Neuronal stem cell (in vitro differentiated cells): ENCODE data around the gene VDR.

Experiments
- DNase-seq: peaks from one replicate; pipeline ENCODE4 v3.0.0-alpha.2; 2013; ENCODE audit warnings: low spot score
- H2AFZ ChIP-seq: one replicate; pipeline ENCODE4 v1.6.1; 2013; ENCODE audit warnings: mild to moderate bottlenecking, low read length, inconsistent platforms
- H2AK5ac ChIP-seq: 2 replicates; pipeline ENCODE4 v1.6.1; 2013; ENCODE audit warnings: low read depth, mild to moderate bottlenecking, inconsistent platforms, low read length, moderate library complexity, mixed read lengths
- H2BK120ac ChIP-seq: 2 replicates; pipeline ENCODE4 v1.6.1; 2013; ENCODE audit warnings: low read depth, mild to moderate bottlenecking, inconsistent platforms, low read length, moderate library complexity, mixed read lengths
- H2BK12ac ChIP-seq: one replicate; pipeline ENCODE4 v1.6.1; 2013; ENCODE audit warnings: low read length, inconsistent platforms
- H2BK15ac ChIP-seq: 2 replicates; pipeline ENCODE4 v1.6.1; 2013; ENCODE audit warnings: mild to moderate bottlenecking, low read length, inconsistent platforms, mixed read lengths
- H2BK5ac ChIP-seq: one replicate; pipeline ENCODE4 v1.6.1; 2013; ENCODE audit warnings: inconsistent platforms, mild to moderate bottlenecking, low read length, moderate library complexity
- H3K14ac ChIP-seq: one replicate; pipeline ENCODE4 v1.6.1; 2013; ENCODE audit warnings: low read length, inconsistent platforms
- H3K18ac ChIP-seq: 2 replicates; pipeline ENCODE4 v1.6.1; 2013; ENCODE audit warnings: low read length, inconsistent platforms
- H3K23ac ChIP-seq: 2 replicates; pipeline ENCODE4 v1.6.1; 2013; ENCODE audit warnings: low read depth, mild to moderate bottlenecking, mixed read lengths, low read length, inconsistent platforms; ENCODE audit not compliant: poor library complexity
- H3K27ac ChIP-seq: replicated peaks from 3 replicates; pipeline ENCODE4 v1.5.1; 2013; ENCODE audit warnings: low read length, inconsistent platforms
- H3K27me3 ChIP-seq, 3 experiments: 2 replicates each; pipeline ENCODE4 v1.6.1; 2013; ENCODE audit warnings: low read length in 3 of 3, mild to moderate bottlenecking in 2 of 3, inconsistent platforms in 1 of 3, low read depth in 1 of 3, mixed read lengths in 1 of 3, moderate library complexity in 1 of 3; ENCODE audit not compliant: control insufficient read depth in 3 of 3, insufficient read depth in 3 of 3
- H3K36me3 ChIP-seq, 2 donors: replicated peaks in 1 of 2; 2 replicates each; pipeline ENCODE4 v1.6.1; 2013; ENCODE audit warnings: low read length in 2 of 2; ENCODE audit not compliant: control insufficient read depth in 2 of 2, insufficient read depth in 2 of 2
- H3K4ac ChIP-seq: 2 replicates; pipeline ENCODE4 v1.6.1; 2013; ENCODE audit warnings: inconsistent platforms, mild to moderate bottlenecking, low read length, moderate library complexity
- H3K4me1 ChIP-seq, 2 donors: 1 replicate in 1 of 2; 2 replicates in 1 of 2; pipeline ENCODE4 v1.6.1; 2013; ENCODE audit warnings: low read length in 2 of 2, low read depth in 1 of 2; ENCODE audit not compliant: control insufficient read depth in 2 of 2, insufficient read depth in 1 of 2
- H3K4me2 ChIP-seq: one replicate; pipeline ENCODE4 v1.6.1; 2013; ENCODE audit warnings: mild to moderate bottlenecking, low read length, inconsistent platforms; ENCODE audit not compliant: insufficient read depth, poor library complexity, severe bottlenecking
- H3K4me3 ChIP-seq, 2 donors: 2 replicates each; pipeline ENCODE4 v1.5.1; 2013; ENCODE audit warnings: low read length in 2 of 2, mild to moderate bottlenecking in 2 of 2, inconsistent platforms in 1 of 2, moderate library complexity in 1 of 2
- H3K79me1 ChIP-seq: one replicate; pipeline ENCODE4 v1.6.1; 2013; ENCODE audit warnings: low read depth, mild to moderate bottlenecking, inconsistent platforms, low read length, moderate library complexity
- H3K9ac ChIP-seq: one replicate; pipeline ENCODE4 v1.6.1; 2013; ENCODE audit warnings: mild to moderate bottlenecking, low read depth, low read length, inconsistent platforms; ENCODE audit not compliant: poor library complexity
- H3K9me3 ChIP-seq, 2 donors: replicated peaks in 1 of 2; 2 replicates each; pipeline versions ENCODE3 to v1.6.1; 2013; ENCODE audit warnings: low read length in 2 of 2, mild to moderate bottlenecking in 2 of 2, inconsistent platforms in 1 of 2, low read depth in 1 of 2, mixed read lengths in 1 of 2, moderate library complexity in 1 of 2; ENCODE audit not compliant: control insufficient read depth in 2 of 2, insufficient read depth in 1 of 2
- H4K8ac ChIP-seq: one replicate; pipeline ENCODE4 v1.6.1; 2013; ENCODE audit warnings: low read depth, mild to moderate bottlenecking, inconsistent platforms, low read length, moderate library complexity
- H4K91ac ChIP-seq: one replicate; pipeline ENCODE4 v1.6.1; 2013; ENCODE audit warnings: low read length, low read depth, mild to moderate bottlenecking, inconsistent platforms; ENCODE audit not compliant: poor library complexity
- WGBS, 2 donors: extraction: QIAGEN DNeasy Blood & Tissue Kit; methylation state at CpG; one replicate each; pipeline ENCODE4 v1.1.7; 2013; ENCODE audit warnings: missing lambda C conversion rate in 2 of 2, mixed read lengths in 1 of 2; ENCODE audit not compliant: insufficient read length in 2 of 2, insufficient replicate concordance in 1 of 2; ENCODE audit errors: extremely low coverage in 2 of 2; 5-methylcytosine and 5-hydroxymethylcytosine counted together

Gene VDR

DNA sequence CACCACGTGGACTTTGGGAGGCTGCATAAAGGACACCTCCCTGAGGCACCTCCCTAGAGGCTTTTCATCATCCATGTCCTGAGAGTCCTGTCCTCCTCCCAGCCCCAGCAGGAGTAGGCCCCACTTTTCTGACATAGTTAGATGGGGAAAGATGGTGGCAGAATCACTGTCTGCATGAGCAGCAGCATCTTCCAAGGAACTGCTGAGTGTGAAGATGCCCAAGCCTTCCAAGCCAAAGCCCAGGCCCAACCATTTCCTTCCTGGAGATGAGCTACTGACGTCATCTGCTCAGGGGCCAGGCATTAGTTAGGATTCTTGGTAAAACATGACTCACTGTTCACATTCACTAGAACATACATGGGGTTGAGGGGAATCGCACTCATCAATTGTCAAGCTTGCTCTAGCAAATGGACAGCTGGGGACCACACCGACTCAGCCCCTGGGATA lies 37.3 kb downstream of the VDR start:
- H3K27ac ChIP-seq, result no peak overlapping the region
- no peak overlapping the region for H2BK5ac ChIP-seq
- H3K23ac ChIP-seq, result no peak overlapping the region
- no peak overlapping the region for H3K18ac ChIP-seq
- H2BK120ac ChIP-seq, result no peak overlapping the region
- H3K36me3 ChIP-seq, result no peaks in the 10 kb centered on the region
- H3K4me3 ChIP-seq, result no peak overlapping the region
- no peak overlapping the region for H3K9ac ChIP-seq
- H4K8ac ChIP-seq, result no peak overlapping the region
- no peak overlapping the region for H3K4ac ChIP-seq
- H2BK12ac ChIP-seq, result no peak overlapping the region
- H3K9me3 ChIP-seq, result peaks cover 0 to 3% of the 10 kb centered on the region in 2 donors
- peaks cover 0 to 7% (median 0%) of the 10 kb centered on the region in 3 experiments for H3K27me3 ChIP-seq
- no peak overlapping the region for H2AFZ ChIP-seq
- no peaks in the 10 kb centered on the region for H3K79me1 ChIP-seq
- no peaks in the 10 kb centered on the region for H3K4me1 ChIP-seq
- WGBS, 2 donors, result no CpG with 5 or more reads among the region's 4 CpGs
- no peak overlapping the region for H2AK5ac ChIP-seq
- H3K14ac ChIP-seq, result no peak overlapping the region
- H4K91ac ChIP-seq, result no peak overlapping the region
- no peak overlapping the region for H3K4me2 ChIP-seq
- no peak for DNase-seq
- no peak overlapping the region for H2BK15ac ChIP-seq

- peak overlapping the region; percentile 90 for H3K14ac ChIP-seq
- no peak overlapping the region for H2AFZ ChIP-seq
- no peak overlapping the region for H2BK12ac ChIP-seq
- no peak overlapping the region for H3K4ac ChIP-seq
- no peak overlapping the region for H3K27ac ChIP-seq
- no peak overlapping the region for H4K91ac ChIP-seq
- H3K4me3 ChIP-seq, result no peak overlapping the region
- no peaks in the 10 kb centered on the region for H3K79me1 ChIP-seq
- H3K4me2 ChIP-seq, result no peak overlapping the region
- H3K4me1 ChIP-seq, result no peaks in the 10 kb centered on the region
- H4K8ac ChIP-seq, result no peak overlapping the region
- no peak overlapping the region for H2BK120ac ChIP-seq
- peak overlapping the region; percentile 8 for H2BK5ac ChIP-seq
- peak overlapping the region; percentile 19 for H3K18ac ChIP-seq
- H3K36me3 ChIP-seq, result no peaks in the 10 kb centered on the region
- WGBS, 2 donors, result no CpG with 5 or more reads among the region's 14 CpGs
- no peak overlapping the region for H3K9ac ChIP-seq
- peaks cover 0 to 4% (median 0%) of the 10 kb centered on the region in 3 experiments for H3K27me3 ChIP-seq
- H2AK5ac ChIP-seq, result no peak overlapping the region
- H2BK15ac ChIP-seq, result peak overlapping the region; percentile 63
- DNase-seq, result no peak
- H3K23ac ChIP-seq, result peak overlapping the region; percentile 77
- peaks cover 0 to 3% of the 10 kb centered on the region in 2 donors for H3K9me3 ChIP-seq
Observed at GRCh38 chr12:47864646-47865235, 40.1 kb downstream of the VDR start.

DNA sequence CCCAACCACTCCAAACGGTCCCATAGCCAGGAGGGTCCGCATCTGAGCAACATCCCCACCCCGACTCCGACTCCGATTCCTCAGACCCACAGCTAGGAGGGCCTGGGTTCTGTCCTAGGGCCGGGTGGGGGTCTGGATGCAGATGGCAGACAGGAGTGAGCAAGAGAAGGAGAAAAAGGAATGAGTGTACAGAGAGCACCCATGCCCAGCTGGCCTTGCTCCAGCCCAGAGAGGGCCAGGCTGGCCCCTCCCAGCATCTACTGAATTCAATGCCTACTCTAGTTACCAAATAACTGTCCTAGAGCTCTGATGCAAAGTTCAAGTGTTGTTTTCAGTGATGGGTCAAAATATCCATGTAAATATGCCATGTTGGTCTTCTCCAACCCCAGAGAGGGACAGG lies 40.8 kb downstream of the VDR start:
- WGBS, 2 donors, result no CpG with 5 or more reads among the region's 6 CpGs
- no peak overlapping the region for H2BK15ac ChIP-seq
- no peak overlapping the region for H2AK5ac ChIP-seq
- no peaks in the 10 kb centered on the region for H3K4me1 ChIP-seq
- H3K36me3 ChIP-seq, result no peaks in the 10 kb centered on the region
- H3K23ac ChIP-seq, result no peak overlapping the region
- H3K4me3 ChIP-seq, result no peak overlapping the region
- H3K9me3 ChIP-seq, result peaks cover 0 to 3% of the 10 kb centered on the region in 2 donors
- no peak overlapping the region for H2BK5ac ChIP-seq
- H3K9ac ChIP-seq, result no peak overlapping the region
- H3K14ac ChIP-seq, result no peak overlapping the region
- no peak overlapping the region for H2AFZ ChIP-seq
- no peak overlapping the region for H3K18ac ChIP-seq
- no peak overlapping the region for H3K27ac ChIP-seq
- no peak overlapping the region for H3K4me2 ChIP-seq
- no peak overlapping the region for H4K91ac ChIP-seq
- H2BK120ac ChIP-seq, result no peak overlapping the region
- H2BK12ac ChIP-seq, result no peak overlapping the region
- H3K27me3 ChIP-seq, result peaks cover 0 to 9% (median 0%) of the 10 kb centered on the region in 3 experiments
- H3K4ac ChIP-seq, result no peak overlapping the region
- DNase-seq, result no peak
- no peaks in the 10 kb centered on the region for H3K79me1 ChIP-seq
- no peak overlapping the region for H4K8ac ChIP-seq

DNA sequence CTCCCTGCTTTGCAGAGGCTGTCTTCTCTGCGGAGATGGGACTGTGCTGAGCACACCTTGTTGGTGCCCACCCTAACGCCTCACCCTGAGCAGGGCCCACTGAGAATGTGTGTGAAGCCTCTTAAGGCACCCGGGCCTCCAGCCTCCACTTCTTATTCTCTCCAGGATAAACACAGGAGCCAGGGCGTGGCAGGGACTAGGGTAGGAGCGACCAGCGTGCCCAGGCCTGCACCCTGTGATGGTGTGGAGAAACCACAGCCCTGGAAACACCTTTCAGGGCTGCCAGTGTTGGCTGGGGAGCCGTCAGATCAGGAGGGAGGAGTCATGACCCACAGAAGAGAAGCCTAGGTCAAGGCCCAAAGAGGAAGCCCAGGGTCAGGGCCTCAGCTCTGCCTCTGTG lies 41.3 kb downstream of the VDR start:
- no peak overlapping the region for H4K91ac ChIP-seq
- H3K4me2 ChIP-seq, result no peak overlapping the region
- no peak overlapping the region for H2BK5ac ChIP-seq
- H3K14ac ChIP-seq, result no peak overlapping the region
- H3K4me1 ChIP-seq, result no peaks in the 10 kb centered on the region
- DNase-seq, result no peak
- H3K4ac ChIP-seq, result no peak overlapping the region
- H2AK5ac ChIP-seq, result peak overlapping the region; percentile 90
- H3K36me3 ChIP-seq, result no peaks in the 10 kb centered on the region
- no peak overlapping the region for H3K4me3 ChIP-seq
- no peak overlapping the region for H4K8ac ChIP-seq
- no peak overlapping the region for H2AFZ ChIP-seq
- H2BK120ac ChIP-seq, result no peak overlapping the region
- whole genome bisulfite sequencing, 2 donors, result no CpG with 5 or more reads among the region's 7 CpGs
- no peaks in the 10 kb centered on the region for H3K79me1 ChIP-seq
- H3K27ac ChIP-seq, result no peak overlapping the region
- H3K18ac ChIP-seq, result no peak overlapping the region
- peaks cover 0 to 14% (median 0%) of the 10 kb centered on the region in 3 experiments for H3K27me3 ChIP-seq
- peaks cover 0 to 3% of the 10 kb centered on the region in 2 donors for H3K9me3 ChIP-seq
- H3K9ac ChIP-seq, result no peak overlapping the region
- H2BK15ac ChIP-seq, result no peak overlapping the region
- H3K23ac ChIP-seq, result no peak overlapping the region
- no peak overlapping the region for H2BK12ac ChIP-seq
